HG03064 (cell line): ENCODE data around the gene SYTL2.
"Not testable (repeated sequence)": the region's sequence is repeated elsewhere in the genome, so short reads cannot be mapped to it uniquely, and the experiment has no call there.

Experiments used
- ATAC-seq: cut with Tn5 transposase; IDR thresholded peaks from one replicate; pipeline ENCODE4 v1.9.1; 2021; ENCODE audit warnings: low read depth; ENCODE audit not compliant: unreplicated experiment

SYTL2 gene

GRCh38 chr11:85663753-85664614 lies 147.0 kb downstream of the SYTL2 start:
- ATAC-seq: peak; percentile 64

- ATAC-seq: no peak
These were observed 147.7 kb downstream of the SYTL2 start for GRCh38 chr11:85663080-85663752.

- no peak for ATAC-seq
These were observed 148.8 kb downstream of the SYTL2 start for GRCh38 chr11:85661972-85662664.

- no peak for ATAC-seq
These were observed 152.8 kb downstream of the SYTL2 start for GRCh38 chr11:85658180-85658579.

GRCh38 chr11:85656777-85657176 lies 154.2 kb downstream of the SYTL2 start:
- no peak for ATAC-seq

- not testable (repeated sequence) for ATAC-seq
These were observed 156.6 kb downstream of the SYTL2 start for GRCh38 chr11:85654343-85654742.

GRCh38 chr11:85652786-85653447 lies 158.0 kb downstream of the SYTL2 start:
- ATAC-seq: no peak

GRCh38 chr11:85651118-85651517 lies 159.8 kb downstream of the SYTL2 start:
- no peak for ATAC-seq

GRCh38 chr11:85647604-85648299 lies 163.2 kb downstream of the SYTL2 start, which contains the start of gene TMEM126A:
TSS of gene TMEM126A (plus strand) at chr11:85647967. CDS start at chr11:85650256, 2,289 bp downstream.
- ATAC-seq: peak; percentile 100

- ATAC-seq: no peak
These were observed 163.9 kb downstream of the SYTL2 start for GRCh38 chr11:85647078-85647477.
